ENCODE data around the gene C1orf116.

Gene C1orf116

GRCh38 chr1:207004931-207005830, 27.4 kb downstream of the C1orf116 start:
- H3K27me3 ChIP-seq (ENCODE audit: insufficient read depth, low read length, poor library complexity, severe bottlenecking) = no peaks in the 10 kb centered on the region
- no peak overlapping the region for H3K9ac ChIP-seq (ENCODE audit: low read depth, low read length, poor library complexity, severe bottlenecking)
- no peak overlapping the region for H3K4me3 ChIP-seq (ENCODE audit: low read length, poor library complexity, severe bottlenecking)
- no peaks in the 10 kb centered on the region for H3K4me1 ChIP-seq (ENCODE audit: insufficient read depth, low read length, poor library complexity, severe bottlenecking)
- no peak overlapping the region for H2AFZ ChIP-seq (ENCODE audit: low read length)
- no peaks in the 10 kb centered on the region for H3K9me2 ChIP-seq (replicated peaks; ENCODE audit: low read depth, low read length)
- no peaks in the 10 kb centered on the region for H3K79me2 ChIP-seq (ENCODE audit: insufficient read depth, low read length)
- no peaks in the 10 kb centered on the region for H3K9me3 ChIP-seq (ENCODE audit: insufficient read depth, low read depth, low read length)
- no peak overlapping the region for H3K4me2 ChIP-seq (ENCODE audit: low read depth, low read length, poor library complexity, severe bottlenecking)
- H3K36me3 ChIP-seq (ENCODE audit: insufficient read depth, low read length) = no peaks in the 10 kb centered on the region
- H3F3A ChIP-seq (ENCODE audit: low read depth) = no peaks in the 10 kb centered on the region
- H4K20me1 ChIP-seq (ENCODE audit: insufficient read depth, low read length, poor library complexity, severe bottlenecking) = no peaks in the 10 kb centered on the region
- TF ChIP-seq, protein P1, sequence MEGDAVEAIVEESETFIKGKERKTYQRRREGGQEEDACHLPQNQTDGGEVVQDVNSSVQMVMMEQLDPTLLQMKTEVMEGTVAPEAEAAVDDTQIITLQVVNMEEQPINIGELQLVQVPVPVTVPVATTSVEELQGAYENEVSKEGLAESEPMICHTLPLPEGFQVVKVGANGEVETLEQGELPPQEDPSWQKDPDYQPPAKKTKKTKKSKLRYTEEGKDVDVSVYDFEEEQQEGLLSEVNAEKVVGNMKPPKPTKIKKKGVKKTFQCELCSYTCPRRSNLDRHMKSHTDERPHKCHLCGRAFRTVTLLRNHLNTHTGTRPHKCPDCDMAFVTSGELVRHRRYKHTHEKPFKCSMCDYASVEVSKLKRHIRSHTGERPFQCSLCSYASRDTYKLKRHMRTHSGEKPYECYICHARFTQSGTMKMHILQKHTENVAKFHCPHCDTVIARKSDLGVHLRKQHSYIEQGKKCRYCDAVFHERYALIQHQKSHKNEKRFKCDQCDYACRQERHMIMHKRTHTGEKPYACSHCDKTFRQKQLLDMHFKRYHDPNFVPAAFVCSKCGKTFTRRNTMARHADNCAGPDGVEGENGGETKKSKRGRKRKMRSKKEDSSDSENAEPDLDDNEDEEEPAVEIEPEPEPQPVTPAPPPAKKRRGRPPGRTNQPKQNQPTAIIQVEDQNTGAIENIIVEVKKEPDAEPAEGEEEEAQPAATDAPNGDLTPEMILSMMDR (conservative IDR thresholded peaks at IDR 0.05; ENCODE audit: low read length) = peak; percentile 93
- TF ChIP-seq EZH2phosphoT487 (IDR thresholded peaks at IDR 0.05; ENCODE audit: borderline replicate concordance) = no peak

- Histone ChIP-seq H3K4me1 (ENCODE audit: insufficient read depth, low read length, poor library complexity, severe bottlenecking) (no peaks in the 10 kb centered on the region), H3F3A (ENCODE audit: low read depth) (no peaks in the 10 kb centered on the region), H3K4me3 (ENCODE audit: low read length, poor library complexity, severe bottlenecking) (no peak overlapping the region), H2AFZ (ENCODE audit: low read length) (no peak overlapping the region), H3K4me2 (ENCODE audit: low read depth, low read length, poor library complexity, severe bottlenecking) (no peak overlapping the region), H3K36me3 (ENCODE audit: insufficient read depth, low read length) (no peaks in the 10 kb centered on the region), H3K9me3 (ENCODE audit: insufficient read depth, low read depth, low read length) (no peaks in the 10 kb centered on the region), H3K9ac (ENCODE audit: low read depth, low read length, poor library complexity, severe bottlenecking) (no peak overlapping the region), H3K79me2 (ENCODE audit: insufficient read depth, low read length) (no peaks in the 10 kb centered on the region), H3K9me2 (replicated peaks; ENCODE audit: low read depth, low read length) (no peaks in the 10 kb centered on the region), H4K20me1 (ENCODE audit: insufficient read depth, low read length, poor library complexity, severe bottlenecking) (no peaks in the 10 kb centered on the region), H3K27me3 (ENCODE audit: insufficient read depth, low read length, poor library complexity, severe bottlenecking) (no peaks in the 10 kb centered on the region)
- TF ChIP-seq, protein P1 (conservative IDR thresholded peaks at IDR 0.05; ENCODE audit: low read length) = no peak
- TF ChIP-seq EZH2phosphoT487 (IDR thresholded peaks at IDR 0.05; ENCODE audit: borderline replicate concordance) = no peak
Measured at GRCh38 chr1:207003210-207003609, 29.3 kb downstream of the C1orf116 start.

- no peak overlapping the region for H2AFZ ChIP-seq (ENCODE audit: low read length)
- no peak overlapping the region for H3K4me2 ChIP-seq (ENCODE audit: low read depth, low read length, poor library complexity, severe bottlenecking)
- H3K36me3 ChIP-seq (ENCODE audit: insufficient read depth, low read length) = no peaks in the 10 kb centered on the region
- H3K79me2 ChIP-seq (ENCODE audit: insufficient read depth, low read length) = no peaks in the 10 kb centered on the region
- no peaks in the 10 kb centered on the region for H3K4me1 ChIP-seq (ENCODE audit: insufficient read depth, low read length, poor library complexity, severe bottlenecking)
- no peaks in the 10 kb centered on the region for H3K9me2 ChIP-seq (replicated peaks; ENCODE audit: low read depth, low read length)
- no peak overlapping the region for H3K9ac ChIP-seq (ENCODE audit: low read depth, low read length, poor library complexity, severe bottlenecking)
- H3K9me3 ChIP-seq (ENCODE audit: insufficient read depth, low read depth, low read length) = no peaks in the 10 kb centered on the region
- H4K20me1 ChIP-seq (ENCODE audit: insufficient read depth, low read length, poor library complexity, severe bottlenecking) = no peaks in the 10 kb centered on the region
- TF ChIP-seq, protein P1 (conservative IDR thresholded peaks at IDR 0.05; ENCODE audit: low read length) = no peak
- TF ChIP-seq EZH2phosphoT487 (IDR thresholded peaks at IDR 0.05; ENCODE audit: borderline replicate concordance) = no peak
- H3F3A ChIP-seq (ENCODE audit: low read depth) = no peaks in the 10 kb centered on the region
- H3K4me3 ChIP-seq (ENCODE audit: low read length, poor library complexity, severe bottlenecking) = no peak overlapping the region
- no peaks in the 10 kb centered on the region for H3K27me3 ChIP-seq (ENCODE audit: insufficient read depth, low read length, poor library complexity, severe bottlenecking)
Measured at GRCh38 chr1:207002724-207003146, 29.8 kb downstream of the C1orf116 start.
